ENCODE results near the gene ANXA11.

DNA sequence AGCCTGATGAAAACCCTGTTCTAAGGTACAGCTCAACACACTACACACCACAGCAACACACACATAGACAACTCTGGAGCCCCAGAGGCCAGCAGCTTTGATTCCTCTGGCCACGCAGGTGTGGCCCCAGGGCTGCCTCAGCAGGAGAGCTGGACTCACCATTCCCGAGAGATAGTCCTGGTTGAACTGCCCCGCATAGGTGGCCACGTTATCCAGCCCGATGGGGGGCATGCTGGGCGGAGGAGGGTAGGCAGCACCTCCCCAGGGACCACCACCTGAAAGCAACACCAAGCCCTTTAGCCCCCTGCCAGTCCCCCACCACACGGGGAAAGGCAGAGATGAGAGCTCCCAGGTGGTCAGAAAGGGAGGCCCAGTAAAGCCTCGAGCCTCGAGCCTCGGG is 34.7 kb downstream of the ANXA11 start:
- TF ChIP-seq POLR2A (IDR thresholded peaks at IDR 0.05), result no peak
- TF ChIP-seq, protein P1, sequence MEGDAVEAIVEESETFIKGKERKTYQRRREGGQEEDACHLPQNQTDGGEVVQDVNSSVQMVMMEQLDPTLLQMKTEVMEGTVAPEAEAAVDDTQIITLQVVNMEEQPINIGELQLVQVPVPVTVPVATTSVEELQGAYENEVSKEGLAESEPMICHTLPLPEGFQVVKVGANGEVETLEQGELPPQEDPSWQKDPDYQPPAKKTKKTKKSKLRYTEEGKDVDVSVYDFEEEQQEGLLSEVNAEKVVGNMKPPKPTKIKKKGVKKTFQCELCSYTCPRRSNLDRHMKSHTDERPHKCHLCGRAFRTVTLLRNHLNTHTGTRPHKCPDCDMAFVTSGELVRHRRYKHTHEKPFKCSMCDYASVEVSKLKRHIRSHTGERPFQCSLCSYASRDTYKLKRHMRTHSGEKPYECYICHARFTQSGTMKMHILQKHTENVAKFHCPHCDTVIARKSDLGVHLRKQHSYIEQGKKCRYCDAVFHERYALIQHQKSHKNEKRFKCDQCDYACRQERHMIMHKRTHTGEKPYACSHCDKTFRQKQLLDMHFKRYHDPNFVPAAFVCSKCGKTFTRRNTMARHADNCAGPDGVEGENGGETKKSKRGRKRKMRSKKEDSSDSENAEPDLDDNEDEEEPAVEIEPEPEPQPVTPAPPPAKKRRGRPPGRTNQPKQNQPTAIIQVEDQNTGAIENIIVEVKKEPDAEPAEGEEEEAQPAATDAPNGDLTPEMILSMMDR (IDR thresholded peaks at IDR 0.05), result no peak
